SKM-1 treated with dmso at 0.1 percent for 144 hours (cell line): ENCODE results near the gene CDH12.
"Not testable (repeated sequence)": the region's sequence is repeated elsewhere in the genome, so short reads cannot be mapped to it uniquely, and the experiment has no call there.

Experiments
- DNase-seq: peaks from one replicate; lab custom pipeline; 2025; ENCODE audit not compliant: unreplicated experiment; lab: John Stamatoyannopoulos, UW

CDH12 gene

DNA sequence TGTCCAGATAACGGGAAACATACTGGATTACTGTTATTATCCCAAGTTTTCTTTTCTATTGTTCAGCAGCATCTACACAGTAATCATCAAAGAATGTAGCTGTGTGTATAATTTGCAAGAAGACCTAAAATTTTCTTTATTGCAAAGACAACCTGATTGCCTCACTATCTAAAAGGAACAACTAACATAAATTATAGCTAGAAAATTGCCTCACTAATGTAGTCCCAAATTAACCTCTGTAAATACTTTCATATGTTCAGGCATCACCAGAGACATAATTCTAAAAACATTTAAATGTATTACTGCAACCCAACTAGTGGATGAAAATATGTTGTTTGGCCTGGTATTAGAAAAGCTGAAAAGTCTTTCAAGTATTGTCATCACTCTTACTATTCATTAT lies 275.4 kb downstream of the CDH12 start:
- DNase-seq: no peak

DNA sequence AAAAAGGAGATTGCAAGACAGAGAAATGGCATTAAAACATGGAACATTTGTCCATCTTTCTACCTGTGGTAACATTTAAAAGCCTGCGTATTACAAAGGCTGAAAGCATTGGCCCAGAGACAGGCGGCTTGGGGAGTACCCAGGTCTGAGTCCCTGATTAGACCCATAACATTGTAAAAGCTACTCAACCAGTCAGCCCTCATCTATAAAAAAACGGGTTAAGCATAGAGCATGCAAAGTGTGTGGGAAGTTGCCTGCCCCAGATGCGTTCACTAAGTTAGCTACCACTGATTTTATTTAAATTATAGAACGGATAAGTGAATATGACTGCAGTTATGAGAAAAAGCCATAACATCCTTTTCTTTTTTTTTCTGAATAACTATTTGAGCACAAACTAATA lies 276.1 kb downstream of the CDH12 start:
- DNase-seq: no peak

DNA sequence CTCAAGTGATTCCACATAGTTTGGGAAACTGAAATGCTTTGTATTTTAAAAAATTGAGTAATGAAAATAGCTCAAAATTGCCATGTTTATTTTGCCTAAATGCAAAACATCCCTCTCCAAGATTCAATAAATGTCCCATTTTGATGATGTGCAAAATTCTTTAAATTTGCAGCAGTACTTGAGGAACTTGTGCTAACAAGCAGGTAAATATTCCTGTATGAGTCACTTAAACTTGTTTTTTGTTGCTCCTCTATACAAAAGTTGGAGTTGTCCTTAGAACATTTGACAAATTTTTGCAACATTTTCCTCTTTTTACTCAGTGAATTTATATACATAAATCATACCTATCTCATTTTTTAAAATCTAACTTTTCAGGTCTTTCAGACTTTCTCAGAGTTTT lies 280.2 kb downstream of the CDH12 start:
- DNase-seq: no peak

DNA sequence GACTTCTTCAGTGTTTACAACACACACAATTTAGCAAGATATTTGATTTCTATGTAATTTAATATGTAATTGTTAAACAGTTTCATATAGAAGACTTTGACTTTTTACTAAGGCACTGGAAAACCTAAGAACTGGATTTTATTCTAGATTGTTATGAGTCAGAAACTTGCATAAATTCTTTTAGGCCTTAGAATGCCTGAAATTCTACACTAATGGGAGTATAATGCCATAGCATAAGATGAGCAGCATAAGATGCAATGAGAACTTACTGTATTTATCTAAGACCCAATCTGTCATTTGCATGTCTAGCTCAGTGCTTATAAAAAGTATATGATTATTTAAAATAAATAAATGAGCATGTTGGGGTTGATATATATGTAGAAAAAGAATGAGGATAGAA lies 285.2 kb downstream of the CDH12 start:
- no peak for DNase-seq

DNA sequence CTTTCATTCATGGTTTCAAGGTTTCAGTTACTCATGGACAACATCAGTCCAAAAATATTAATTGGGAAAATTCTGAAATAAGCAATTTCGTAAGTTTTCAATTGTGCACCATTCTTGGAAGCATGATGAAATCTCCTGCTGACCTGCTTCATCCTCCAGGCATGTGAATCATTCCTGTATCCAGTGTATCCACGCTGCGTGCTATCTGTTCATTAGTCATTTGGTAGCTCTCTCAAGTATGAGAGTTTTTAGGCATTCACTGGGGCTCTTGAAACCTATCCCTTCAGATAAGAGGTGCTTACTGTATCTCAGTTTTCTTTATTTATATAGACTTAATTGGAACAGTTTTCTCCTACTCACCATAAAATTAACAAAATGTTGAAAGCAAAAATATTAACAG lies 293.0 kb downstream of the CDH12 start:
- no peak for DNase-seq

DNA sequence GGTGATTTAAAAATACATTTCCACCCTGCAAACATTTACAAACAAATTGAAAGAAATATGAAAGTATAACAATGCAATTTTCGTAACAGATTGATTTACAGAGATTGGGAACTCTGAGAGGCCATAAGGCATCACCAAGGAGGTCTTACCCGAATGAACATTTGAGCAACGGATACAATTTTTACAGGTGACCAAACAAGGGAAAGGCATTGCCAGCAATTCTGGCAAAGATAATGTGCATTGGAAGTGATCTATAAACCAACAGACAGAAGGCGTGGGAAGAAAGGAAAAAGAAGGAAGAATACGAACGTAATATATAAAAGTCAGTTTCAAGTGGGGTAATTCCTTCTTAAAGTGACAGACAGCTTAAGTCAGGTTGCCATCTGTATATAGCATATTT lies 295.9 kb downstream of the CDH12 start:
- no peak for DNase-seq

DNA sequence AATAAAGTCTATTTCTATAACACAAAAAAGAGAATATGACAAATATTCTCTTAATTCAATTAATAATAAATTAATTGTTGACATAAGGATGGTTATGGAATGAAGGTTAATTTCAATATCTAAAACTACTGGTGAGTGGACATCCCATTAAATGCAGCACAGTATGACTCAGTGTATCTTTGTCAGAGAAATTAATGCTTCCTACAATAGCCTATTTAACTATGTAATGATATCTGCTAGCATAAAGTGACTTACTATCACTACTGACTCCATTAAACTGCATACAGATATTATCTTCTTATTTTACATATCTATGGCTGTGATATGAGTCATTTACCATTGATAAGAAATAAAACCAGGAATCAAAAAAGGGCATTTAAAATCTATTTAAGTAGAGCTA lies 298.7 kb downstream of the CDH12 start:
- DNase-seq: no peak

DNA sequence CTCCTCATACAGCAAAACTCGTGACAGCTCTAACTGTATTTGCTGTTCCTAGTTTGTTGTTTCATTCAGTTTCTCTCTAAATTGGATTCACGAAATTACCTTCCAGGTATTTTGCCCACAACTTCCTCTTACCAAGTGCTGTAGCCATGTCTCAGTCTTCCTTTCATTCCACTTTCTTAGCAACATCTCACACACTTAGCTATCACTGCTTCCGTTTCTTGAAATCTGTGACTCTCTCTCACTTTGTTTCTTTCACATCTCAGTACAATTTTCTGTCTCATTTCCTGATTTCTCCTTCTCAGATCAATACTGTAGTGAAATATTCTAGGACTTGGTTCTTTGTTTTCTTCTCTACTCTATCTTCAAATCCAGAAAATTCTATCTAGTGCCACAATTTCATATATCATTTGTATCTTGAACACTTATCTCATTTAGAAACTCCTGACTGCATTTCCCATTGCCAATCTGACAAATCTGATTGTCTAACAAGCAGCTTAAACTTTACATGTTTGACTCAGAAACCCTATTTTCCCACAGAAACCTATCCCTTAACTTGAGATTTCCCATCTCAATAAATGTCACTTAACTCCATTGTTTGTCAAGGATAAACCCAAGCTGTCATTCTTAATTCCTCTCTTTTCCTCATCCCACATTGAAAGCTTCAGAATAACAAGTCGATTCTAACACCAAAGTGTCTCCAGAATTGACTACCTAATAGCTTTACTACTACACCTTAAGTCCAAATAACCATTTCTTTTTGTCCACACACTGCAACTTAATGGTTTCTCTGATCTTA lies 303.1 kb downstream of the CDH12 start:
- DNase-seq: no peak

DNA sequence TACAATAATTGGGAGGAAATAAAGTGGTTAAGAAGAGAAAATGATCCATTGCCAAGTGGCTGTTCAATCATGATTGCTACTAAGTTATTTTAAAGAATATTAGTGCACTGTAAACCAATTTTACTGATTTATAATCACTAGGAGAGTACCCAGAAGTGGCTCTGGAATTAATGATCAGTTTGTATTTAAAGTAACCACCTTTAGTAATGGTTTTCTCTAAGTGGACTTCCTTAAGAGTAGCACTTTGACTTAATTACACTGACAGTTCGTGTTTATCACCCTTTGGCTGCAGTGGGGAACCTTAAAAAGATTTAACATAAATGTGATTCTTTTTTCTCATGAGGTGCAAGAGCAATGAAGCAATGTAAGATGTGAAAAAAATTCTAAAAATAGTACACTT lies 310.8 kb downstream of the CDH12 start:
- DNase-seq: no peak

DNA sequence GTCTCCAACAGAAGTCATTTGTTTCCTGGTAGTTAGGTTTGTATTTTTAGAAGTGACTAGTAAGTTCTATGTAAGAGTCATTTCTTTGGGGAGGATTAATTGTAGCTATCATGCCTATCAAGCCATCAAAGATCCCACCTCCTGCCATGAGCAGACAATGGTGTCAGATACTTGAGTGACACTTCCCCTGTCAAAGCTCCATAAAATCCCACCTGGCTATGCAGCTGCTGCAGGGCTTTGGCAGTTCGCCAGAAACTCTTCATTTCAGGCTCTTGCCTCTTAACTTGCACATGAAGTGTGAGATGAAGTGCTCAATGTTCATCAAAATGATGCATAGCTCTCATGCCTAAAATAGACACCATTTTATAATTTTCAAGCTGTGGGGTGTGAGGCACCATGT lies 312.1 kb downstream of the CDH12 start:
- DNase-seq: no peak

DNA sequence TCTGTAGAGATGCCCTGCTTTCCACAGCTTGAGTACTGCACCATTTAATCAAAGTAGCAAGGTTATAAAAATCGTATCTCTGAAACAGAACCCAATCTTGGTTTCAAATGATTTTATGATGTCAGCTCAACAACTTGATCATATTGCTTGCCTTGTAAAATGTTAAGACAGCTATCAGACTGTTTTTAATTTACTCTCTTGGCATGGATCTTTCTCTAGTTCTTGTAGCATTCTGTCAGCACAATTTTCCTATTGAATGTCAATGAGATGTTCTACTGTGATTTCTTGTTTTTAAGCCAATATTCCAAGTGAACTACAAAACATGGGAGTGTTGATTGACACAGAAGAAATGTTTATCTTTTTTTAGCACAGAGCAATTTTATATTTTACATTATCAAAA lies 313.4 kb downstream of the CDH12 start:
- DNase-seq: no peak

DNA sequence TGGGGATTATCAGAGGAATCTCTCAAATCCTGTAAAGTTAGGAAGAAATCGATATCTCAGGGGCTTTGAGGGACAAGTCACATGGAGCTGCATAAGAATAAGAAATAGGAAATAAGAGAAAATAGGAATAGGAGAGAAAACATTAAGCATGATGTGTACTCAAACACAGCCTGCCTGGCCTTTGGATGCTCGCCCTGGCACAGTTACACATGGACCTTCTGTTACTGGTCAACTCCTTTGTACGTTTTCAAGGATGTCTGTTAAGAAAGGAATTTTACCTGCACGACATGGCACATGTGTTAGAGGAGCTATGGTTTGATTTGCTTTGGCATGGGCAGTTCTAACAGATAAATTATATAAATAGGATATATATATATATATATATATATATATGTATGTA lies 321.2 kb downstream of the CDH12 start:
- no peak for DNase-seq

DNA sequence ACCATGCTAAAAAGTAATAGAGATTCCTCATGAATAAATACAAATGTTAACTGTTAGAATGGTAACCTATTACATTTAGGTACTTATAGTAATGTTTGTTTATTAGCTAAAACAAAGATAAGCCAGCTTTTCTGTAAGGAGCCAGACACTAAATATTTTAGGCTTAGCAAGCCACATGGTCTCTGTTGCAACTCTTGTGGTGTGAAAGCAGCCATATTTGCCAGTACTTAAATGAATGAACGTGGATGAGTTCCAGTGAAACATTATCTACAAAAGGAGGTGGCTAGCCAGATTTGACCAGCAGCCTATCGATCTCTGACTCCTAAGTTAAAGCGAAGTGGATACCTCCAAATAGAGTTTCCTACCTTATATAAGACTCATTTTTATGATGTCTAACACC lies 331.6 kb downstream of the CDH12 start:
- no peak for DNase-seq

DNA sequence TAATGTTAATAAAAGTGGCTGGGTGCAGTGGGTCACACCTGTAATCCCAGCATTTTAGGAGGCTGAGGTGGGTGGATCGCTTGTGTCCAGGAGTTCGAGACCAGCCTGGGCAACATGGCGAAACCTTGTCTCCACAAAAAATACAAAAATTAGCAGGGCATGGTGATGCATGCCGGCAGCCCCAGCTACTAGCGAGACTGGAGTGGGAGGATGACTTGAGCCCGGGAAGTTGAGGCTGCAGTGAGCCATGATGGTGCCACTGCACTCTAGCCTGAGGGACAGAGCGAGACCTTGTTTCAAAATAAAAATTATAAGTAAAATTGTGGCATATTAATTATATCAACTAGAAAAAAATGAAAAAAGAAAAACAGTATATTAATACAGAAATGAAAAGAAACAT lies 336.6 kb downstream of the CDH12 start:
- DNase-seq: not testable (repeated sequence)

DNA sequence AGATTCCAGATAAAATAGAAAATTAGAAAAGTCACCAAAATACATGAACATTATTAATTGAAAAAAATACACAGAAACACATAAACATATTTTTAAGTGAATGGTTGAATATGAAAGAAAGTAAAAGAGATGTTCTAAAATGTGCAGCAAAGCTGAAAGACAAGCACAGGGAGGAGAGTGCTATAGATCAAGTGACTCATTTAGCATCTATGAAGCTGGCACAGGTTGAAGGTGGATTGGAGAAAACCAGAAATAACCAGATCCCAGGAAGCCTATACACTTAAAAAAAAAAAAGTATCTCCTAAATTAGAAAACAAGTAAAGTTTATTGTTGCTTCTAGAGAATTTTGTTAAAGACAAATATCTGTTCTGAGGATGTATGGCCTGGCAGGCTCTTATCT lies 338.9 kb downstream of the CDH12 start:
- no peak for DNase-seq

DNA sequence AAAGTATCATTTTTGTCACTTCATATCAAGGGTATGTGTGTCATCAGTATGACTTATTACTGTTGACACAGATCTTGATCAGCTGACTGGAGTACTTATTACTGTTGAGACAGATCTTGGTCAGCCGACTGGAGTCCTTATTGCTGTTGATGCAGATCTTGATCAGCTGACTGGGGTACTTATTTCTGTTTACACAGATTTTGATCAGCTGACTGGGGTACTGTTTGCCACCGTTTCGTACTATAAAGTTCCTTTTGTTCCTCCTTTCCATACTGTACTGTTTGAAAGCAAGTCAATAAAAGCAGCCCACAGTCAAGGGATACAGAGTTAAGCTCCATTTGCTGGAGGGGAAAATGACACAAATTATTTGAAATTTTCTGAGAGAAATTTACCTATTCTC lies 347.3 kb downstream of the CDH12 start:
- no peak for DNase-seq

DNA sequence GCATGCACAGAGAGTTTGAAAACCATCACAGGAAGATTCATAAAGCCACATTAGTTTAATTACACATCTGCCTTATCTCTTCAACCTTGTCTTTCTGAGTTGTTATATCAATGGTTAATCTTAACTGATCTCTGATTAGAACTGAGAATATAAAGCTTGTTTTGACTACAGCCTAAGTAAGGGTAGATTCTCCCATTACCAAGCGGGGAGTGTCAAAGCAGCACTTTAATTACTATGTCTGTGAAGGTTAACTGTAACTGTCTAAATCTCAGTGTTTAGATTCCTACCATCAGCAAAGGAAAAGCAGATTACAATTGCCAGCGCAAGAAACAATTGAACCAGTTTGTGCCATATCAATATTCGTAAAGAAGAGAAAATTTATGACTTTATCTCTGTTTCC lies 348.7 kb downstream of the CDH12 start:
- DNase-seq: no peak

DNA sequence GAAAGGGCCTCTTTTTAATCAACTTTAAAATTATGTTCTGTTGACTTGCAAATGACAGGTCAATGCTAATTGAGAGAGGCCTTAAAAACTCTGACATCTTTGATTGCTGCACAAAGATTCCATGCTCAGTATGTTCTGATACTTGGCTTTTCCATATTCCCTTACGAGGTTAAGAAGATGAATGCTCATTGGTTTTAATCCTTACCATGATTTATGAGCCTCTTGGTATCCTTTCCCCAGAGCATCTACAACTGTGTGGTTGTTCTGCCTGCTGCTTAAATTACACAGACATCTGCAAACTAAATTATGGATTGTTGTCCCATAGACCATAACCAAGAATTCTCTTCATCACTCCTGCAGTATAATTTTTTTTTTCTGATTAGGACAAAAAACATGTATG lies 352.6 kb downstream of the CDH12 start:
- DNase-seq: no peak

DNA sequence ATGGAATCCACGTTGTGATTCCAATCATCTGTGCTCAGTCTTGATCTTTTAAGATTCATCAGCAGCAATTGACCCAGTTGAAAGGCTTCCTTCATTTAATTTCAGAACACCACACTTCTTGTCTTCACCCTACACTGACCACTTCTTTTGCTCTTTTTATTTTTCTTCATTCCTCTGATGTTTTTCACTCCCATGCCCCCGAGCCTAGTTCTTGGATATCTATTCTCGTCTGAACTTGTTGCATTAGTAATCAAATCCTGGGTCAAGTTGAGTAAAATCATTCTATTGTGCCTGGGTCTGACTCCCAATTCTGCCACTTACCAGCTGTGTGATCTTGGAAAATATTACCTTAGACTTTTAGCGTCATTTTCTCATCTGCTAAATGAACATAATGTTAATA lies 356.5 kb downstream of the CDH12 start:
- DNase-seq: no peak

DNA sequence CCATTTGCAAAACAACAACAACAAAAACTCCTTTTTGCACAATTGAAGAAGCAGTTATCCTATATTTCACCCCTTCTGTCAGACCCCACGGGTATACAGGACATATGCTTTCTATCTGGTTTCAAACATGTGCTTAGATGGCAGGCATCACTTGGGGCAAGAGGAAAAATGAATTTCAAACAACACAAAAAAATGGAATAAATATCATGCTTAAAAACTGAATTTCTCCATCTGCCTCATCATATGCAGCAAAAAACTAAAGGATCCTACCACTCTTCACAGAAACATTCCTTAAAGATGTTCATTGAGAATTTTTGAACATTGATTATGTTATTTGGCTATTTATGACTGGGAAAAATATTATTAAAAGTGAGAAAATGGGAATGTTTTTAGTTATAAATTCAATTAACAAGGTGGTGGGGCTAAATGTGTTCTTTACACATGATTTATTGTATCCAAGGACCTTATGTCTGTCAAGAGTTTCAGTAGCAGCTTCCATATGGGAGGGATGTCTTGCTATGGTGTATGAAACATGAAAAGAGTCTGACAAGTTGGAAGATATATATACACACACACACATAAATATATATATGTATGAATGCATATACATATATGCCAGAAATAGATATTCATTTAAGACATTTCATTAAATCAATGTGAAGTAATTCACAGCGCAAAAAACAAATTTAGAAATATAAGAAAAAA lies 358.0 kb downstream of the CDH12 start:
- DNase-seq: no peak

DNA sequence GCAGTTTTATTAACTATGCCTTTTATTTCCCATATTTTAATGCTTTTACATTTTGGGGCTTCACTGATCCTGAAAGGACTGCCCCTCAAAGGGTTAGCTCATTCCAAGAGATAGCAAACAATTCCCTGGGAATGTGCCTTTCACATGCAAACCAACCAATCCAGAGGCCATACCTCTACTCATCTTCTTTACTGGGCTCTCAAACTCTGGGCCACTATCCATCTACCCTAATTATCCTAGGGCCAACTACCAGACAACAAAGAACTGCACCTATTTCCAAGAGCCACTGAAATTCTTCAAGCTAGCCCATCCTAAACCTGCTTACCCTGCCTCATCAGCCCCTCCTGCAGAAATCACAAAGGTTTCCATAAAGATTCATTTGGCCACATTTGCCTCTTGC lies 364.7 kb downstream of the CDH12 start:
- DNase-seq: no peak

DNA sequence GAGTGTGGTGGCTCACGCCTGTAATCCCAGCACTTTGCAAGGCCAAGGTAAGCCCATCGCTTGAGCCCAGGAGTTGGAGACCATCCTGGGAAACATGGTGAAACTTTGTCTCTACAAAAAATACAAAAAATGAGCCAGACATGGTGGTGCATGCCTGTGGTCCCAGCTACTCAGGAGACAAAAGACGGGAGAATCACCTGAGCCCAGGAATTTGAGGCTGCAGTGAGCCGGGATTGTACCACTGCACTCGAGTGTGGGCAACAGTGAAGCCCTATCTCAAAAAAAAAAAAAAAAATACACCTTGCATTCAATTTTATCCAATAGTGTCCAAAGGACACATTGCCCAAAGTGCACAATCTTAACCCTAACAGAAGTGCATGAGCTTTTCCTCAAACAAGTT lies 372.8 kb downstream of the CDH12 start:
- DNase-seq: no peak

DNA sequence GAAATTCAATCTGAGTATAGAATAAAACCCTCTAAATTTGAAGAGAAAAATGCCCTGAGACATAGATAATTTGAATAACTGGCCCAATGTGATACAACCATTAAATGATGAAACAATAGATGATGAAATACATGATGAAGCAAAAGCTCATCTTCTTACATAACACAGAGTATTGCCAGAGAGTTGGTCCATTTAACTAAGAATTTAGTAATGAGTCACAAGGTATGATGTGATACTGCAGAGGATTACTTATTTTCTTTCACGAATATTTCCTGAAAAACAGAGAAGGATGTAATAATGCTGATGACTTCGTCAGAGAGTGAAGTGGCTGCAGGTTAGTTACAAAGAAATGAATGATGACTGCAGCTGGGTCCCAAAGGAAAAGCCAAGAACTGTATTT lies 379.3 kb downstream of the CDH12 start:
- peak; percentile 5 for DNase-seq
